Upper lobe of left lung (tissue), 6 donors: ENCODE results near the gene IPCEF1. TPM values are rescaled to one million over a fixed set of nuclear protein-coding genes. Genes with fewer than 3 reads are reported as not detected.

Source experiments
- ATAC-seq, 2 donors: fragments of 200-7000 bp; cut with Tn5 transposase; one replicate each; pipeline ENCODE4 v1.9.1; 2022; ENCODE audit warnings: mild to moderate bottlenecking in 2 of 2, moderate library complexity in 2 of 2; ENCODE audit not compliant: low FRiP score in 2 of 2
- DNase-seq, 2 donors: peaks; one replicate each; pipeline ENCODE4 v3.0.0-alpha.2; 2019 to 2020
- H3K27ac ChIP-seq, 4 donors: fragments of 200-600 bp; sonication (generic); one replicate each; pipeline ENCODE4 v1.5.1; 2016 to 2019
- H3K27me3 ChIP-seq, 4 donors: fragments of 200-600 bp; sonication (generic); one replicate each; pipeline ENCODE4 v1.5.1; 2017 to 2019
- H3K36me3 ChIP-seq, 4 donors: fragments of 200-600 bp; sonication (generic); one replicate each; pipeline ENCODE4 v1.5.1; 2016 to 2019
- H3K4me1 ChIP-seq, 4 donors: fragments of 200-600 bp; sonication (generic); one replicate each; pipeline ENCODE4 v1.5.1; 2018 to 2019
- H3K4me3 ChIP-seq, 4 donors: fragments of 200-600 bp; sonication (generic); one replicate each; pipeline ENCODE4 v1.5.1; 2017 to 2019; ENCODE audit warnings: mild to moderate bottlenecking in 2 of 4, moderate library complexity in 1 of 4
- H3K9me3 ChIP-seq, 4 donors: fragments of 200-600 bp; sonication (generic); one replicate each; pipeline ENCODE4 v1.5.1; 2018 to 2019
- EP300 ChIP-seq, 4 donors: sonication (generic); formaldehyde crosslinking; IDR thresholded peaks; one replicate each; pipeline ENCODE4 v1.5.1; 2017; ENCODE audit warnings: antibody characterized with exemption in 4 of 4, control low read depth in 2 of 4
- POLR2A ChIP-seq, 4 donors: fragments of 450-650 bp; IDR thresholded peaks; one replicate each; pipeline ENCODE4 v1.5.1; 2016 to 2017; ENCODE audit warnings: antibody characterized with exemption in 4 of 4, mild to moderate bottlenecking in 2 of 4
- POLR2AphosphoS5 ChIP-seq, 2 donors: sonication (generic); formaldehyde crosslinking; IDR thresholded peaks; one replicate each; pipeline ENCODE4 v1.5.1; 2017; ENCODE audit warnings: antibody characterized with exemption in 2 of 2
- WGBS, 2 donors: methylation state at CpG; one replicate each; pipeline ENCODE4 v1.1.5; 2017 to 2018; 5-methylcytosine and 5-hydroxymethylcytosine counted together
- total RNA-seq, 6 donors: library from RNA; depleted of rRNA in 4 of 6; stranded (reverse); fragments of >200 nt in 4 of 6; gene quantifications; one replicate each; pipeline versions ENCODE4 v1.1.0 to v1.2.1, GENCODE V29; 2016 to 2021
- TF ChIP-seq, protein P1 (sequence below), 6 experiments: fragments of 450-650 bp in 4 of 6; fragments of 200-600 bp in 2 of 6; sonication (generic) in 2 of 6; IDR thresholded peaks; one replicate each; pipeline ENCODE4 v1.5.1; 2016 to 2019; ENCODE audit warnings: antibody characterized with exemption in 6 of 6
- donor health status: DM: no; HTN: no; CAD: no; lungs with moderate emphysema.
- donor health status: DM: no; HTN: yes; CAD: no; lungs with severe emphysema.

The IPCEF1 gene
- total RNA-seq, 6 donors from 2014 or later, result 1.0 to 5.5 (median 4.0) TPM

DNA sequence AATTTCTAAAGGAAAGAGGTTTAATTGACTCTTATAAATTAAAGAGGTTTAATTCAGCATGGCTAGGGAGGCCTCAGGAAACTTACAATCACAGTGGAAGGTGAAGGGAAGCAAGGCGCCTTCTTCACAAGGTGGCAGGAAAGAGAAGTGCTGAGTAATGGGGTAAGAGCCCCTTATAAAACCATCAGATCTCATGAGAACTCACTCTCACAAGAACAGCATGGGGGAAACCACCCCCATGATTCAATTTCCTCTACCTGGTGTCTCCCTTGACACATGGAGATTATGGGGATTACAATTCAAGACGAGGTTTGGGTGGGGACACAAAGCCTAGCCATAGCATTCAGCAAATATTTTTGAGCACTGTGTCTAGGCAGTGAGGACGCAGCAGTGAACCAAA, 3.9 kb upstream of the IPCEF1 start:
- TF ChIP-seq, protein P1, sequence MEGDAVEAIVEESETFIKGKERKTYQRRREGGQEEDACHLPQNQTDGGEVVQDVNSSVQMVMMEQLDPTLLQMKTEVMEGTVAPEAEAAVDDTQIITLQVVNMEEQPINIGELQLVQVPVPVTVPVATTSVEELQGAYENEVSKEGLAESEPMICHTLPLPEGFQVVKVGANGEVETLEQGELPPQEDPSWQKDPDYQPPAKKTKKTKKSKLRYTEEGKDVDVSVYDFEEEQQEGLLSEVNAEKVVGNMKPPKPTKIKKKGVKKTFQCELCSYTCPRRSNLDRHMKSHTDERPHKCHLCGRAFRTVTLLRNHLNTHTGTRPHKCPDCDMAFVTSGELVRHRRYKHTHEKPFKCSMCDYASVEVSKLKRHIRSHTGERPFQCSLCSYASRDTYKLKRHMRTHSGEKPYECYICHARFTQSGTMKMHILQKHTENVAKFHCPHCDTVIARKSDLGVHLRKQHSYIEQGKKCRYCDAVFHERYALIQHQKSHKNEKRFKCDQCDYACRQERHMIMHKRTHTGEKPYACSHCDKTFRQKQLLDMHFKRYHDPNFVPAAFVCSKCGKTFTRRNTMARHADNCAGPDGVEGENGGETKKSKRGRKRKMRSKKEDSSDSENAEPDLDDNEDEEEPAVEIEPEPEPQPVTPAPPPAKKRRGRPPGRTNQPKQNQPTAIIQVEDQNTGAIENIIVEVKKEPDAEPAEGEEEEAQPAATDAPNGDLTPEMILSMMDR (IDR thresholded peaks at IDR 0.05), result no peak
- TF ChIP-seq POLR2AphosphoS5 (IDR thresholded peaks at IDR 0.05) (no peak), POLR2A (IDR thresholded peaks at IDR 0.05) (no peak), EP300 (IDR thresholded peaks at IDR 0.05) (no peak)
- Histone ChIP-seq H3K27ac (no peak overlapping the region), H3K9me3 (no peaks in the 10 kb centered on the region), H3K4me1 (peaks cover 0 to 7% (median 5%) of the 10 kb centered on the region in 4 donors), H3K4me3 (no peak overlapping the region), H3K36me3 (no peaks in the 10 kb centered on the region), H3K27me3 (no peaks in the 10 kb centered on the region)
- DNase-seq, result no peak
- 87 to 97% methylated on average over 3 of the region's 3 CpGs for WGBS, 2 donors
- ATAC-seq, result no peak

DNA sequence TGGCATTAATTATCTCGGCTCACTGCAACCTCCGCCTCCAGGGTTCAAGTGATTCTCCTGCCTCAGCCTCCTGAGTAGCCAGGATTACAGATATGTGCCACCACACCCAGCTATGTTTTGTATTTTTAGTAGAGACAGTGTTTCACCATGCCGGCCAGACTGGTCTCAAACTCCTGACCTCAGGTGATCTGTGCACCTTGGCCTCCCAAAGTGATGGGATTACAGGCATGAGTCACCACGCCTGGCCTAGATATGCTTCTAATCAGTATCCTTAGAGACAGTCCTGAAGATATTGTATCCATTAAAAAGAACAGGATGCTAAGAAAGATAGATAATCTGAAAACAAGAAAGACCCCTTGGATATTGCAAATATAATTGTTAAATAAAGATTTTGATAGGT, 3.1 kb upstream of the IPCEF1 start:
- H3K36me3 ChIP-seq, result no peaks in the 10 kb centered on the region
- no peaks in the 10 kb centered on the region for H3K9me3 ChIP-seq
- no peak overlapping the region for H3K4me3 ChIP-seq
- H3K27ac ChIP-seq, result no peak overlapping the region
- ATAC-seq (no peak), DNase-seq (no peak)
- 78 to 92% methylated on average over 4 of the region's 4 CpGs for WGBS, 2 donors
- no peaks in the 10 kb centered on the region for H3K27me3 ChIP-seq
- TF ChIP-seq, protein P1 (IDR thresholded peaks at IDR 0.05), result no peak
- TF ChIP-seq EP300 (IDR thresholded peaks at IDR 0.05) (no peak), POLR2AphosphoS5 (IDR thresholded peaks at IDR 0.05) (no peak), POLR2A (IDR thresholded peaks at IDR 0.05) (no peak)
- peaks cover 0 to 12% (median 10%) of the 10 kb centered on the region in 4 donors for H3K4me1 ChIP-seq

DNA sequence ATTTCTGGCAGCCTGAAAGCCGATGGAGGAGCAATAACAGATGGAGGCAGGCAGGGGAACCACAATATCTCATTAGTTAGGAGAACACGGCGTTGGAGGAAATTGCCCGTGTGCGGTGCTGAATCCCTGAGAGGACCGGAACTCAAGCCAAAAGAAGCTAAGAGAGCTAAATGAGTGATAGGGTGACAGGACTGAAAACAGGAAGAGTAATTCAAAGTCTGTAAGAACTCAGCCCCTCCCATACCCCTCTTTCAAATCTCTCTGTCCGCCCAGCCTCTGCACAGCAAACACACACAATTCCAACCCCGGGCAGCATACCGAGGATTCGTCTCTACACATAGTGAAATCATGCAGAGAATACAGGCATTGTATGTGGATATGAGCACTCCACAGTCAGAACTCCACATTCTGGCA, 2.6 kb upstream of the IPCEF1 start:
- Histone ChIP-seq H3K4me3 (peak overlapping the region in 2 of 4 donors; percentile 10 to 19), H3K9me3 (no peaks in the 10 kb centered on the region), H3K36me3 (no peaks in the 10 kb centered on the region), H3K4me1 (peaks cover 0 to 15% (median 12%) of the 10 kb centered on the region in 4 donors), H3K27me3 (no peaks in the 10 kb centered on the region), H3K27ac (no peak overlapping the region)
- WGBS, 2 donors, result 25 to 28% methylated on average over 10 of the region's 10 CpGs
- no peak for TF ChIP-seq POLR2AphosphoS5 (IDR thresholded peaks at IDR 0.05)
- no peak for TF ChIP-seq POLR2A (IDR thresholded peaks at IDR 0.05)
- TF ChIP-seq, protein P1 (IDR thresholded peaks at IDR 0.05), result no peak
- no peak for TF ChIP-seq EP300 (IDR thresholded peaks at IDR 0.05)
- peak in 1 of 2 donors; percentile 34 for ATAC-seq
- DNase-seq, result no peak

DNA sequence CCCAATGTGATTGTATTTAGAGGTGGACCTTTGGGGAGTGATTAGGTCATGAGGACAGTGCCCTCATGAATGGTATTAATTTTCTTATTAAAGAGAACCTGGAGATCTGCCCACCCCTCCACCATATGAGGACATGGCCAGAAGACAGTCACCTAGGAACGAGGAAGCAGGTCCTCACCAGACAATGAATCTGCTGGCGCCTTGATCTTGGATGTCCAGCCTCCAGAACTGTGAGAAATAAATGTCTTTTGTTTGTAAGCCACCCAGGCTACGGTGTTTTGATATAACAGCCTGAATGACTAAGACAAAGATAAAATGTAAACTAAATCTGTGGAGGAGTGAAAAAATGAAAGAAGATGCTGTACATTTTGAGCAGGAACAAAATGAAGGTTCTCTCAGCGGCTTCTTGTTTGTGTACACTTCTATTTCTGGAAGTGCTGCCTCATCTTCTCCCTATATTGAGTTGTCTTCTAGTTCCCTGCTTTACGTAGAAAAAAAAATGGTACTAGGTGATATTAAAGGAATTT, 1.5 kb upstream of the IPCEF1 start:
- H3K9me3 ChIP-seq, result no peaks in the 10 kb centered on the region
- H3K27me3 ChIP-seq, result no peaks in the 10 kb centered on the region
- no peak overlapping the region for H3K27ac ChIP-seq
- DNase-seq, result no peak
- peaks cover 3 to 15% (median 13%) of the 10 kb centered on the region in 4 donors for H3K4me1 ChIP-seq
- H3K4me3 ChIP-seq, result no peak overlapping the region
- H3K36me3 ChIP-seq, result no peaks in the 10 kb centered on the region
- no peak for ATAC-seq
- WGBS, 2 donors, result 80 to 82% methylated on average over 5 of the region's 5 CpGs
- TF ChIP-seq POLR2AphosphoS5 (IDR thresholded peaks at IDR 0.05) (no peak), EP300 (IDR thresholded peaks at IDR 0.05) (no peak), POLR2A (IDR thresholded peaks at IDR 0.05) (no peak)
- TF ChIP-seq, protein P1 (IDR thresholded peaks at IDR 0.05), result no peak

DNA sequence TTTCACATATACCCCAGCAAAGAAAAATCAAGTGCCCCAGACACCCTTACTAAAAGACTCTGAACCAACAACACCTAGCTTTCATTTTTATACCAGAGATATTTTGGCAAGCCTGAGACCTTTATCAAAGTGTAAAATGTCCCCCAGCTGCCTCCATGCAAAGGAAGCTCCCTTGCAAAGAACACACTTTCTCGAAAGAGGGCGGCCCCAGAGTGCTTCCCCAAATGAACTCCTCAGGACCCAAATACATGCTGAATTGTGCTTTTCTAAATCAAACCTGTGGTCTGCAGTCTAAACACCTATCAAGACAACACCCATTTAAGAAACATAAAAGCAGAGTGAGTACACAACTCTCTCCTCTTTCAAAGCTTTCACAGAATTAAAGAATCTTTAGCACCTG, 490 bp downstream of the IPCEF1 start:
- Histone ChIP-seq H3K4me3 (no peak overlapping the region), H3K27me3 (no peaks in the 10 kb centered on the region), H3K4me1 (peaks cover 3 to 15% (median 13%) of the 10 kb centered on the region in 4 donors), H3K27ac (peak overlapping the region in 2 of 4 donors; percentile 65 to 73), H3K9me3 (no peaks in the 10 kb centered on the region), H3K36me3 (no peaks in the 10 kb centered on the region)
- WGBS, 2 donors, result 67 to 77% methylated on average over 2 of the region's 2 CpGs
- TF ChIP-seq EP300 (IDR thresholded peaks at IDR 0.05) (no peak), POLR2AphosphoS5 (IDR thresholded peaks at IDR 0.05) (no peak), POLR2A (IDR thresholded peaks at IDR 0.05) (no peak)
- TF ChIP-seq, protein P1 (IDR thresholded peaks at IDR 0.05), result no peak
- no peak for ATAC-seq
- DNase-seq, result peak in 1 of 2 donors; percentile 44
